Thyroid gland (tissue), 4 donors: Measurements from ENCODE around the gene KRTAP10-7. TPM values are rescaled to one million over a fixed set of nuclear protein-coding genes. Genes with fewer than 3 reads are reported as not detected.
"Not testable (repeated sequence)": the region's sequence is repeated elsewhere in the genome, so short reads cannot be mapped to it uniquely, and the experiment has no call there.

Source experiments
- DNase-seq, 2 donors: peaks; one replicate each; pipeline ENCODE4 v3.0.0-alpha.2; 2019
- H3K27ac ChIP-seq, 3 donors: fragments of 200-600 bp; sonication (generic); 1 replicate in 2 of 3; 2 replicates in 1 of 3; pipeline ENCODE4 v1.5.1; 2016 to 2019; ENCODE audit warnings: mild to moderate bottlenecking in 1 of 3, moderate library complexity in 1 of 3
- H3K27me3 ChIP-seq: fragments of 200-600 bp; sonication (generic); one replicate; pipeline ENCODE4 v1.5.1; 2019
- H3K36me3 ChIP-seq, 2 donors: fragments of 200-600 bp; sonication (generic); one replicate each; pipeline ENCODE4 v1.5.1; 2016 to 2019
- H3K4me1 ChIP-seq, 2 donors: fragments of 200-600 bp; sonication (generic); one replicate each; pipeline ENCODE4 v1.5.1; 2017 to 2019
- H3K4me3 ChIP-seq, 3 donors: fragments of 200-600 bp; sonication (generic); replicated peaks in 1 of 3; 1 replicate in 2 of 3; 2 replicates in 1 of 3; pipeline ENCODE4 v1.5.1; 2016; ENCODE audit warnings: mild to moderate bottlenecking in 1 of 3
- H3K9me3 ChIP-seq: fragments of 200-600 bp; sonication (generic); one replicate; pipeline ENCODE4 v1.5.1; 2017
- POLR2A ChIP-seq, 2 donors: fragments of 450-650 bp; IDR thresholded peaks; one replicate each; pipeline ENCODE4 v1.6.1; 2017; ENCODE audit warnings: antibody characterized with exemption in 2 of 2, mild to moderate bottlenecking in 2 of 2, moderate library complexity in 1 of 2
- WGBS, 2 donors: methylation state at CpG; one replicate each; pipeline ENCODE4 v1.1.5; 2017; 5-methylcytosine and 5-hydroxymethylcytosine counted together
- intact Hi-C: fragments of 100-400 bp; cut with DNase I; formaldehyde crosslinking; loops from one replicate; pipeline ENCODE4 v1.15.1; 2023
- total RNA-seq, 4 donors: library from RNA; depleted of rRNA; stranded (reverse); fragments of >200 nt; gene quantifications; one replicate each; pipeline ENCODE4 v1.2.3, GENCODE V29; 2016
- TF ChIP-seq, protein P1 (sequence below), 6 experiments: fragments of 200-600 bp in 3 of 6; fragments of 450-650 bp in 3 of 6; sonication (generic) in 3 of 6; IDR thresholded peaks; one replicate each; pipeline ENCODE4 v1.5.1; 2016 to 2019; ENCODE audit warnings: antibody characterized with exemption in 6 of 6, mild to moderate bottlenecking in 2 of 6, inconsistent platforms in 1 of 6, moderate library complexity in 1 of 6

The KRTAP10-7 gene
- total RNA-seq, 4 donors from 2014 or later: not detected

DNA sequence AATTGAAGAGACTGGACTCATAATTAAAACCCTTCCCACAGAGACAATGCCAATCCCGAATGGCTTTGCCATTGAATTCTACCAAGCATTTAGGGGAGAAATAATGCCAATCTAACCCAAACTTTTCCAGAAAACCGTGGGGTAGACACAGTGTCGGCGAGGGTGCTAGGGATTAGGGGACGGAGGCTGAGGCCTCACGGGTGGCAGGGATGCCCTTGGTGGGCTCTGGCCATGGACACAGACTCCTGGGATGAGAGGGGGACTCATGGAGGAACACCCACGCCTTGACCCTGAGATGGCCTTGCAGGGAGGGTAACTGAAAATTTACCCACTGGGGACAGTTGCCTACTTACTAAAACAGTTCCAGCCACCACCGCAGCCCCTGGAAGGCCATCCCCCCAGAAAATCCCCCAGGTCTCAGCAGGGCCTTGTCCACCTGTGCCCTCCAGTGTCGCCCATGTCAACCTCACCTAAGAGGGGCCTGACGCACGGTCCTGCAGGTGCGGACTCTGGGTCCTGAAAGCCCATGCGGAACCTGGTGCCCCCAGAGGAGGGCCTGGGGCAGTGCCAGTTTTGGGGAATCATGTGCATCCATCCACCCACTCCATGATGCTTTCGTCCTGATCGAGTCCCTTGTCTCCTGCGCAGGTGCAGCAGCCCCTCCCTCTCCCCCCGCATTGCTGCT is 21.9 kb upstream of the KRTAP10-7 start:
- DNase-seq: no peak
- intact Hi-C loops: no loop called here
- Histone ChIP-seq H3K4me3 (no peak overlapping the region), H3K27ac (no peak overlapping the region), H3K27me3 (no peaks in the 10 kb centered on the region), H3K4me1 (no peaks in the 10 kb centered on the region), H3K9me3 (no peaks in the 10 kb centered on the region), H3K36me3 (no peaks in the 10 kb centered on the region)
- TF ChIP-seq POLR2A (IDR thresholded peaks at IDR 0.05): no peak
- TF ChIP-seq, protein P1, sequence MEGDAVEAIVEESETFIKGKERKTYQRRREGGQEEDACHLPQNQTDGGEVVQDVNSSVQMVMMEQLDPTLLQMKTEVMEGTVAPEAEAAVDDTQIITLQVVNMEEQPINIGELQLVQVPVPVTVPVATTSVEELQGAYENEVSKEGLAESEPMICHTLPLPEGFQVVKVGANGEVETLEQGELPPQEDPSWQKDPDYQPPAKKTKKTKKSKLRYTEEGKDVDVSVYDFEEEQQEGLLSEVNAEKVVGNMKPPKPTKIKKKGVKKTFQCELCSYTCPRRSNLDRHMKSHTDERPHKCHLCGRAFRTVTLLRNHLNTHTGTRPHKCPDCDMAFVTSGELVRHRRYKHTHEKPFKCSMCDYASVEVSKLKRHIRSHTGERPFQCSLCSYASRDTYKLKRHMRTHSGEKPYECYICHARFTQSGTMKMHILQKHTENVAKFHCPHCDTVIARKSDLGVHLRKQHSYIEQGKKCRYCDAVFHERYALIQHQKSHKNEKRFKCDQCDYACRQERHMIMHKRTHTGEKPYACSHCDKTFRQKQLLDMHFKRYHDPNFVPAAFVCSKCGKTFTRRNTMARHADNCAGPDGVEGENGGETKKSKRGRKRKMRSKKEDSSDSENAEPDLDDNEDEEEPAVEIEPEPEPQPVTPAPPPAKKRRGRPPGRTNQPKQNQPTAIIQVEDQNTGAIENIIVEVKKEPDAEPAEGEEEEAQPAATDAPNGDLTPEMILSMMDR (IDR thresholded peaks at IDR 0.05): no peak
- 88 to 97% methylated on average over 13 to 16 of the region's 17 CpGs for WGBS, 2 donors

DNA sequence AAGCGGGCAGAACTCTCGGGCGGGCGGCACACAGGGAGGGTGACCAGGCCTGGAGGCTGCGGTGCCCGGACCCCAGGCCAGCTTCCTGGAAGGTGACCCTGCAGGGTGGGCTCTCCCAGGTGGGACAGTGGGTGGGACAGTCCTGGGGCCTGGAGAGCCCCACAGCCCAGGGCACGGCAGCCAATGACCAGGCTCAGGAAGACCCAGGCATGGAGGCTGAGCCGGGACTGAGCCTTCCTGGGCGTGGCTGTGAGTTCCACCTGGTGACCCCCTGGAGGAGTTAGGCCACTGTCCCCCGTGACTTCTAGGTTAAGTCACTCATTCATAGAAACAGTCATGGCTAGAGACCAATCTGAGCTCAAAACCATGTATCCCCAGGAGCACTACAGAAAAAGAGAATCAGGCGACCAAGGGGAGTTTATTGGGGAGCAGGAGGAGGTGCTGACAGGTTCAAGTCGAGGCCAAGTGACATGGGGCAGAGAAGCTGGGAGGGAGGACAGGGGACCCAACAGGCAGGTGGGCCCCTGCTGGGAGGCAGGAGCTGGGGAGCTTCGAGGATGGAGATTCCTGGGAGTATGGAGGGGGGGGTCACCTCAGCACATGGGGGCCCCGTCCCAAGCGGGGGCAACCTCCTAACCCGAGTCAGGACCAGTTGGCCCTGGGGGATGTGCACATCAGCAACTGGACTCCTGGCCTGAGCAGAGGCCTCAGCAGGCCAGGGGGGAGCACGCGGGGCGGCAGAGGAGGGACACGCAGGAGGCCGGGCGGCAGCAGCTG is 21.2 kb upstream of the KRTAP10-7 start:
- Histone ChIP-seq H3K4me3 (no peak overlapping the region), H3K4me1 (no peaks in the 10 kb centered on the region), H3K36me3 (no peaks in the 10 kb centered on the region), H3K27ac (no peak overlapping the region), H3K9me3 (no peaks in the 10 kb centered on the region), H3K27me3 (no peaks in the 10 kb centered on the region)
- no peak for DNase-seq
- intact Hi-C loops: no loop called here
- TF ChIP-seq, protein P1 (IDR thresholded peaks at IDR 0.05): no peak
- no peak for TF ChIP-seq POLR2A (IDR thresholded peaks at IDR 0.05)
- 82 to 84% methylated on average over 13 to 16 of the region's 22 CpGs for WGBS, 2 donors

DNA sequence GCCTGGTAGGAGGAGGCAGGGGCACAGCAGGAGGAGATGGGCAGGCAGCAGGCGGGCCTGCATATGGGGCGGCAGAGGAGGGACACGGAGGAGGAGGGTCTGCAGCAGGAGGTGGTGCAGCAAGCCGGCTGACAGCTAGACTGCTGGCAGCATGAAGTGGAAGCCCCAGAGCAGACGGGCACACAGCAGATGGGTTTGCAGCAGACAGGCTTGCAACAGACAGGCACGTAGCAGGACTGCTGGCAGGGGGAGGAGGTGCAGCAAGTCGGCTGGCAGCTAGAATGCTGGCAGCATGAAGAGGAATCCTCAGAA is 20.6 kb upstream of the KRTAP10-7 start:
- no peaks in the 10 kb centered on the region for H3K27me3 ChIP-seq
- no peak overlapping the region for H3K4me3 ChIP-seq
- H3K36me3 ChIP-seq: no peaks in the 10 kb centered on the region
- 72 to 82% methylated on average over 7 of the region's 7 CpGs for WGBS, 2 donors
- no peak overlapping the region for H3K27ac ChIP-seq
- intact Hi-C loops: no loop called here
- no peak for DNase-seq
- H3K9me3 ChIP-seq: no peaks in the 10 kb centered on the region
- no peaks in the 10 kb centered on the region for H3K4me1 ChIP-seq
- TF ChIP-seq, protein P1 (IDR thresholded peaks at IDR 0.05): no peak
- TF ChIP-seq POLR2A (IDR thresholded peaks at IDR 0.05): no peak

DNA sequence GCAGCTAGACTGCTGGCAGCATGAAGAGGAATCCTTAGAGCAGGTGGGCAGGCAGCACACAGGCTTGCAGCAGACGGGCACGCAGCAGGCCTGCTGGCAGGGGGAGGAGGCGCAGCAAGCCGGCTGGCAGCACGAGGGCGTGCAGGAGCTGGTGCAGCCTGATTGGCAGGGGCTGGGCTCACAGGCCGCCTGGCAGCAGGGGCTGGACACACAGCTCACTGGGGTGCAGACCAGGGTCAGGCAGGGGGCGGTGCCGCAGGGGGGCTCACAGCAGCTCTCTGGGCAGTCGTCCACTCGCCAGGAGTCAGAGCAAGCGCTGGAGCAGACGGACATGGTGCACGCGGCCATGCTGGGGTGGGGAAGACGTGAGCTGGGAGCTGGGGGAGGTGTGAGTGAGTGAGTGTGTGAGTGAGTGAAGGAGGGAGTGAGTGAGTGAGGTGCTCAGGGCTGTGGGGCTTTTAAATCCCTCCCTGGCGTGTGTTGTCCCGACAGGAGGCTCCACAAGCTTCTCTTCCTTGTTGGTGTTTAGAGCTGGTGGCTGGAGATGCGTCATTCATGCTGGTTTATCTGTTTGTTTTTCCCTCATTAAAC is 20.1 kb upstream of the KRTAP10-7 start, which contains the start of gene KRTAP10-5:
KRTAP10-5 (minus strand) TSS at position 374 of the 591 bp plus-strand sequence; CDS start at position 348, 26 bp downstream.
- H3K27ac ChIP-seq, H3K4me1 ChIP-seq, DNase-seq, H3K4me3 ChIP-seq, H3K36me3 ChIP-seq, intact Hi-C loops, H3K27me3 ChIP-seq, H3K9me3 ChIP-seq: not testable (repeated sequence)
- 51 to 59% methylated on average over 17 to 18 of the region's 19 CpGs for WGBS, 2 donors

DNA sequence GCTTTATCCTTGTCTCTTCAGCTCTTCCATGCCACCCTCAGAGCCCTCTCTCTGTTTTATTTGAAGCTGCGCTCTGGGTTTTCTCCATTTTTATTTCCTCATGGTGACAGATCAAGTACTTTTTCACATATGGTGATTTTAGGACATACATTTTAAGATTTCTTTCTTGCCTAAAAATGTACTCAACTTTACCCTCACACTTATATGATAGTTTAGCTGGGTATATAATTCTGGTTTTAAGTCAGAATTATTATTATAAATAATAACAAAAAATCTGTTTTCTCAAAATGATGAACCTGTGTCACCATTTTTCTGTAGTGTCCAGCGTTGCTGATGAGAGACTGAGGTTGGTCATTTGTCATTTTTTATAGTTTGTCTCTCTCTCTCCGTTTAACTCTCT is 19.2 kb upstream of the KRTAP10-7 start:
- Histone ChIP-seq H3K4me1 (no peaks in the 10 kb centered on the region), H3K27ac (no peak overlapping the region), H3K4me3 (no peak overlapping the region), H3K9me3 (no peaks in the 10 kb centered on the region), H3K36me3 (no peaks in the 10 kb centered on the region), H3K27me3 (no peaks in the 10 kb centered on the region)
- TF ChIP-seq POLR2A (IDR thresholded peaks at IDR 0.05): no peak
- TF ChIP-seq, protein P1 (IDR thresholded peaks at IDR 0.05): no peak
- intact Hi-C loops: no loop called here
- WGBS, 2 donors: 89 to 91% methylated on average over 3 of the region's 3 CpGs
- no peak for DNase-seq
